ENCODE results near the gene MSGN1. TPM values are rescaled to one million over a fixed set of nuclear protein-coding genes. Genes with fewer than 3 reads are reported as not detected.

Gene MSGN1
- total RNA-seq, 1 experiment from 2014 or later, result not detected

DNA sequence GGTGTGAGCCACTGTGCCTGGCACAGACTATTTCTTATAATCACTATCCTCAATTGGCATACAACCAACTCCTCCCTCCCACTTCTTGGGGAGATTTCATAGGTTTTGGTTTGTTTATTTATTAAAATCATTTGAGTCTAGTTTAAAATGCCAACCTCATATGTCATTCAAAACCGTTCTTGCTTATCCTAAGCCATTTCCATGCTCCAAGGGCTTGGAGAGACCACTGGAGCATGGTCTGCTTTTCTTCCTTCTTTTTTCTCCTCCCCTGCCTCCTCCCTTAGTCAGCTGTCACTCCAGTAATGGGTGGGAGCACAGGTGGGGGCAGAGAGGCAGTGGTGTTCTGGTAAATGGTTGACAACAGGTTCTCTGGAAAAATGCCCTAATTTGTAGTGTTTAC lies 41.8 kb downstream of the MSGN1 start:
- Histone ChIP-seq H4K20me1 (ENCODE audit: insufficient read depth, low read depth, low read length) (no peaks in the 10 kb centered on the region), H3K79me2 (ENCODE audit: low read length) (no peaks in the 10 kb centered on the region), H2AFZ (ENCODE audit: low read length) (no peak overlapping the region), H3K27me3 (ENCODE audit: low read length) (no peaks in the 10 kb centered on the region), H3K4me3 (ENCODE audit: low read length) (no peak overlapping the region), H3K4me1 (ENCODE audit: low read length) (no peaks in the 10 kb centered on the region), H3K9ac (ENCODE audit: low read length) (no peak overlapping the region), H3K9me2 (replicated peaks; ENCODE audit: insufficient read depth, low read length) (no peaks in the 10 kb centered on the region), H3K9me3 (ENCODE audit: low read length) (no peaks in the 10 kb centered on the region), H3K27ac (ENCODE audit: low read length) (no peak overlapping the region), H3K36me3 (ENCODE audit: insufficient read depth, low read length) (no peaks in the 10 kb centered on the region), H3K4me2 (ENCODE audit: low read depth, low read length, poor library complexity, severe bottlenecking) (no peak overlapping the region)
- no peak for DNase-seq

DNA sequence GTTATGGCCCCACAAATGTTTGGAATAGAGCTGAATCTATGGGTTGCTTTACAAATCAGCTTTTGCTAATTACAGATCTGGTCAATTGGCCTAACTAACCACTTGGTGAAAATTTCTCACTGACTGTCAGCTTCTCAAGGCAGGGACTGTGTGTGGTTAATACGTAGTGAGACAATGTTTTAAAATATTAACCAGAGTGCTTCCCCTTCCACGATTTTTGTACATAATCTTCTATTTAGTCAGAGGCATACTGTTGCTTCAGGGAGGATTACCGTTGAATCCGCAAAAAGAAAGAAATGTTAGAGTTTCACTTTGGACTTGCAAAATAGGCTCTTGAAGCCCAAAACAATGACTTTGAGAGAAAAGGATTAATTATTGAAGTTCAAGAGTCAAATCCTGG lies 47.3 kb downstream of the MSGN1 start:
- no peak overlapping the region for H3K4me3 ChIP-seq (ENCODE audit: low read length)
- H3K27ac ChIP-seq (ENCODE audit: low read length), result no peak overlapping the region
- no peak overlapping the region for H3K4me2 ChIP-seq (ENCODE audit: low read depth, low read length, poor library complexity, severe bottlenecking)
- no peak for DNase-seq
- no peak overlapping the region for H2AFZ ChIP-seq (ENCODE audit: low read length)
- H3K36me3 ChIP-seq (ENCODE audit: insufficient read depth, low read length), result no peaks in the 10 kb centered on the region
- no peaks in the 10 kb centered on the region for H4K20me1 ChIP-seq (ENCODE audit: insufficient read depth, low read depth, low read length)
- H3K79me2 ChIP-seq (ENCODE audit: low read length), result no peaks in the 10 kb centered on the region
- H3K4me1 ChIP-seq (ENCODE audit: low read length), result no peaks in the 10 kb centered on the region
- H3K9ac ChIP-seq (ENCODE audit: low read length), result no peak overlapping the region
- no peaks in the 10 kb centered on the region for H3K9me3 ChIP-seq (ENCODE audit: low read length)
- H3K27me3 ChIP-seq (ENCODE audit: low read length), result no peaks in the 10 kb centered on the region
- H3K9me2 ChIP-seq (replicated peaks; ENCODE audit: insufficient read depth, low read length), result no peaks in the 10 kb centered on the region

DNA sequence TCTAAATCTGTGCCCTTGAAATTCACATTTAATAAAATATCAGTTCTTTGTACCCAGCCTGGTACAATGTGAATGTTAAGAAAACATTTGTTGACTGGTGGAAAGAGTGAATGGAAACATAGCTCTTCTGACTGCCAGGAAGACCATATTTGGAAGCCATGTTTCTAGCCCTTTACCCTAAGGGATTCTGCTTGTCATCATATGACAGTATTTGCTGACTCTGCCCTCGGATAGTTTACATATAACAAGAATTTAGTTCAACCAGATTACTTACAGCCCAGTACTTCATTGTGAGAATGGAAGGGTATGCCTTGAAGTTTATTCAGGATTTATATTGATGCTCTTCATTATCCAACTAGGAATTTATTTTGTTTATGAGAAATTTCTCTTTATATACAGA lies 48.4 kb downstream of the MSGN1 start:
- Histone ChIP-seq H3K9me2 (replicated peaks; ENCODE audit: insufficient read depth, low read length) (no peaks in the 10 kb centered on the region), H3K79me2 (ENCODE audit: low read length) (no peaks in the 10 kb centered on the region), H4K20me1 (ENCODE audit: insufficient read depth, low read depth, low read length) (no peaks in the 10 kb centered on the region), H3K9ac (ENCODE audit: low read length) (no peak overlapping the region), H2AFZ (ENCODE audit: low read length) (no peak overlapping the region), H3K4me2 (ENCODE audit: low read depth, low read length, poor library complexity, severe bottlenecking) (no peak overlapping the region), H3K4me1 (ENCODE audit: low read length) (no peaks in the 10 kb centered on the region), H3K4me3 (ENCODE audit: low read length) (no peak overlapping the region), H3K27me3 (ENCODE audit: low read length) (peaks cover 3% of the 10 kb centered on the region; the same call in 1 of the 2 replicates), H3K36me3 (ENCODE audit: insufficient read depth, low read length) (no peaks in the 10 kb centered on the region), H3K9me3 (ENCODE audit: low read length) (no peaks in the 10 kb centered on the region), H3K27ac (ENCODE audit: low read length) (no peak overlapping the region)
- no peak for DNase-seq

DNA sequence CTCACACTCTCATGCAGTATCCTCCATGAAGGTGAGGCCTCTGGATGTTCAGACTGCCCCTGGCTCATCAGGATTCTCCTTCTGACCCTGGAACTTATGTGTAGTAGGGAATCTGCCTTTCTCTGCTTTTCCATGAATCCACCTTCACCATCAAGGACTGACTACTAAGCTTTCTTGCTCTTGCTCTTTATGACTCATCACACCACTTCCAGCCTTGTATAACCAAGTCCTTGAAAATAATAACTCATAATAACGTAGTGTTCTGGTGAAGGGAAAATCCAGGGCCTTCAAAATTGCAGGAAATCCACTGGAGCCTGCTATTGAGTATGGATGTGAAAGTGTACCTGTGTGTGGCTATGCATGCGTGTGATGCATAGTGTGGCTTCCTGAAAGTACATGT lies 50.9 kb downstream of the MSGN1 start:
- Histone ChIP-seq H3K9me3 (ENCODE audit: low read length) (no peaks in the 10 kb centered on the region), H3K4me1 (ENCODE audit: low read length) (no peaks in the 10 kb centered on the region; the same call in 1 of the 2 replicates), H3K9me2 (replicated peaks; ENCODE audit: insufficient read depth, low read length) (no peaks in the 10 kb centered on the region), H3K36me3 (ENCODE audit: insufficient read depth, low read length) (no peaks in the 10 kb centered on the region), H3K79me2 (ENCODE audit: low read length) (no peaks in the 10 kb centered on the region), H3K4me3 (ENCODE audit: low read length) (no peak overlapping the region), H3K27me3 (ENCODE audit: low read length) (peaks cover 3% of the 10 kb centered on the region; the same call in 1 of the 2 replicates), H3K9ac (ENCODE audit: low read length) (no peak overlapping the region), H4K20me1 (ENCODE audit: insufficient read depth, low read depth, low read length) (no peaks in the 10 kb centered on the region), H3K4me2 (ENCODE audit: low read depth, low read length, poor library complexity, severe bottlenecking) (no peak overlapping the region), H3K27ac (ENCODE audit: low read length) (no peak overlapping the region), H2AFZ (ENCODE audit: low read length) (no peak overlapping the region)
- DNase-seq, result no peak

Other genes with a start within 250 kb of the MSGN1 start
- 28.1 and 44.2 TPM in 2 replicates for gene SMC6, start 62.6 kb upstream of the MSGN1 start, total RNA-seq (2014; rRNA removed; shearing (Covaris generic); ENCODE audit: low replicate concordance)
- gene GEN1, start 62.3 kb upstream of the MSGN1 start, total RNA-seq (2014; rRNA removed; shearing (Covaris generic); ENCODE audit: low replicate concordance), result 125 and 251 TPM in 2 replicates
- 1.5 and 2.5 TPM in 2 replicates for gene KCNS3, start 62.2 kb downstream of the MSGN1 start, total RNA-seq (2014; rRNA removed; shearing (Covaris generic); ENCODE audit: low replicate concordance)